Measurements from ENCODE around the gene NCKAP1.

- TF ChIP-seq CTCF (IDR thresholded peaks at IDR 0.05) (no peak), POLR2AphosphoS5 (IDR thresholded peaks at IDR 0.05) (no peak), EP300 (IDR thresholded peaks at IDR 0.05; ENCODE audit: low read depth) (no peak)
These were observed 10.1 kb downstream of the NCKAP1 start for GRCh38 chr2:183028108-183028507.

All from transverse colon (tissue), 4 donors.